Left lung (tissue), 10 donors: Measurements from ENCODE around the gene MGAT5. TPM values are rescaled to one million over a fixed set of nuclear protein-coding genes. Genes with fewer than 3 reads are reported as not detected.

Experiments used
- ATAC-seq: fragments of 200-7000 bp; cut with Tn5 transposase; one replicate; pipeline ENCODE4 v1.9.1; 2020; ENCODE audit warnings: moderate library complexity
- DNase-seq, 4 donors: peaks; one replicate each; pipeline ENCODE4 v3.0.0-alpha.2; 2013 to 2020
- H3K27ac ChIP-seq, 2 donors: fragments of 200-600 bp; sonication (generic) in 1 of 2; one replicate each; pipeline versions ENCODE4 v1.5.0 to v1.8.0; 2020 to 2021
- H3K27me3 ChIP-seq, 2 donors: fragments of 200-600 bp; sonication (generic) in 1 of 2; one replicate each; pipeline versions ENCODE4 v1.5.0 to v1.8.0; 2020 to 2021
- H3K36me3 ChIP-seq, 2 donors: fragments of 200-600 bp; sonication (generic) in 1 of 2; one replicate each; pipeline versions ENCODE4 v1.5.0 to v1.8.0; 2020 to 2021
- H3K4me1 ChIP-seq, 2 donors: fragments of 200-600 bp; one replicate each; pipeline ENCODE4 v1.8.0; 2021
- H3K4me3 ChIP-seq, 2 donors: fragments of 200-600 bp; sonication (generic) in 1 of 2; one replicate each; pipeline versions ENCODE4 v1.5.0 to v1.8.0; 2020 to 2021; ENCODE audit warnings: mild to moderate bottlenecking in 1 of 2
- H3K9me3 ChIP-seq, 2 donors: fragments of 200-600 bp; sonication (generic) in 1 of 2; one replicate each; pipeline versions ENCODE4 v1.5.0 to v1.8.0; 2020 to 2021
- CTCF ChIP-seq, 2 donors: fragments of 200-600 bp; sonication (generic) in 1 of 2; IDR thresholded peaks; one replicate each; pipeline versions ENCODE4 v1.5.0 to v1.8.0; 2021; ENCODE audit warnings: antibody characterized with exemption in 2 of 2
- intact Hi-C, 2 donors: fragments of 100-400 bp; cut with DNase I; formaldehyde crosslinking; loops; one replicate each; pipeline versions ENCODE4 v1.11.2 to v1.14.2; 2022
- polyA plus RNA-seq, 6 donors: library from polyadenylated mRNA; unstranded; fragments of 120-200 nt; gene quantifications; one replicate each; pipeline ENCODE4 v1.2.1, GENCODE V29; 2013; ENCODE audit not compliant: insufficient read length in 6 of 6
- total RNA-seq, 2 donors: library from RNA; stranded (reverse); fragmentation: NEBNext Ultra II Directional; extraction: Animal tissue kit (Norgen Biotek cat#: 25700); gene quantifications; one replicate each; pipeline ENCODE4 v1.2.1, GENCODE V29; 2021
- donor health status: DM: no; HTN: yes; CAD: no.
- donor health status: DM: no; HTN: no; CAD: no.

The MGAT5 gene
- total and polyA plus RNA-seq, 8 donors: 24.5 to 57.0 (median 28.1) TPM

DNA sequence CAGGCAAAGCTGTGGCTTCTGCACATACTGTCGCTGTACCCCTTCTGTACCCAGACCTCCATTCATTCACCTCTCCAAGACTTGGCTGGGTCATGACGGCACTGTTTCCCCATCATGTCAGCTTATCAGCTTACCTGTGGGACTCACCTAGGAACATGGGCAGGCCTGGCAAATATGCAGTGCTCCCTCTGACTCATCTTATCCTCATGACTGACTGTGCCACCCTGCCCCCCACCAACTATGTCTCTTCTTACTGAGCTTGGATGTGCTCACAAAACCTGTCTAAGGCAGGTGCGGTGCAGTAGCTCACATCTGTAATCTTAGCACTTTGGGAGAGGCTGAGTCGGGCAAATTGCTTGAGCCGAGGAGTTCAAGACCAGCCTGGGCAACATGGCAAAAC, 152.4 kb downstream of the MGAT5 start:
- H3K4me1 ChIP-seq: peaks cover 3 to 46% of the 10 kb centered on the region in 2 donors
- ATAC-seq (peak; percentile 19), DNase-seq (no peak)
- intact Hi-C loops: loop anchor here in 1 of 2 donors (10.0 kb wide), 1 partner anchor 152 kb away; the partner anchor contains the start of gene MGAT5
- H3K9me3 ChIP-seq: no peaks in the 10 kb centered on the region
- H3K36me3 ChIP-seq: peaks cover 0 to 14% of the 10 kb centered on the region in 2 donors
- TF ChIP-seq CTCF (IDR thresholded peaks at IDR 0.05): no peak
- H3K4me3 ChIP-seq: no peak overlapping the region
- no peak overlapping the region for H3K27ac ChIP-seq
- H3K27me3 ChIP-seq: no peaks in the 10 kb centered on the region

GRCh38 chr2:134406736-134407135, 152.9 kb downstream of the MGAT5 start:
- TF ChIP-seq CTCF (IDR thresholded peaks at IDR 0.05): no peak
- Histone ChIP-seq H3K36me3 (peaks cover 0 to 14% of the 10 kb centered on the region in 2 donors), H3K27ac (no peak overlapping the region), H3K27me3 (no peaks in the 10 kb centered on the region), H3K4me3 (no peak overlapping the region), H3K4me1 (peaks cover 5 to 50% of the 10 kb centered on the region in 2 donors), H3K9me3 (no peaks in the 10 kb centered on the region)
- DNase-seq: no peak
- no peak for ATAC-seq
- intact Hi-C loops: loop anchor here in 1 of 2 donors (10.0 kb wide), 1 partner anchor 152 kb away; the partner anchor contains the start of gene MGAT5

DNA sequence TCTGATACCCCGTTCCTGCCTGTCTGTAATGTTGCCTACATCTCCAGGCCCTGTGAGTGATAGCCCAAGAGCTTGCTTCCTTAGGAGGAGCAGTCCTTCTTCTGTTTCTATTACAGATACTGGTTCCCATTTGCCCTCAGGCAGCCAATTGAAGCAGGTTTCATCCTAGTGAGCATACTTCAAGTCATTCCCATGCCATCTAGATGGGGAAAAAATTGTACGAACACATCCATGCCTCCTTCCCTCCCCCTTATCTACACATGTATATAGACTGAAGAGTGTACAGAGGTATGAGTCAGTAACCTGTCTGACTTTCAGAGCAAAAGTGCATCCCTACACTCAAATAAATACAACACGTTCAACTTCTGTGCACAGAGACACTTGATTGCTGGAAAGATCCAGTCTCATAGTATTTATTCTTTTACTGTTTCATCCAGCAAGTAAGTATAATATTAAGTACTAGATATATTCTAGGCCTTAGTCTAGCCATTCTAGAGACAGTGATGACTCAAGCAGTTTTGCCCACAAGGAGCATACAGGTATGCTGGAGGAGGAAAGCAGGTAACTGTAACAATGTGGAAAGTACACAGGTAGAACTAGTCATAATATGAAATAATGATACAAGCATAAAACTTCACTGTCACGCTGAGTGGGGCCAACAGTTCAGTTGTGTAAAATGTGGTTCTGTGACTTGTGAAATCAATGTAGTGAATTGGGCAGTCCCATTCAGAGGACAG, 153.4 kb downstream of the MGAT5 start:
- DNase-seq: no peak
- no peak for TF ChIP-seq CTCF (IDR thresholded peaks at IDR 0.05)
- Histone ChIP-seq H3K4me3 (no peak overlapping the region), H3K36me3 (peaks cover 0 to 14% of the 10 kb centered on the region in 2 donors), H3K27ac (no peak overlapping the region), H3K4me1 (peaks cover 6 to 50% of the 10 kb centered on the region in 2 donors), H3K27me3 (no peaks in the 10 kb centered on the region), H3K9me3 (no peaks in the 10 kb centered on the region)
- intact Hi-C loops: loop anchor here in 1 of 2 donors (10.0 kb wide), 1 partner anchor 153 kb away; the partner anchor contains the start of gene MGAT5
- peak; percentile 12 for ATAC-seq

DNA sequence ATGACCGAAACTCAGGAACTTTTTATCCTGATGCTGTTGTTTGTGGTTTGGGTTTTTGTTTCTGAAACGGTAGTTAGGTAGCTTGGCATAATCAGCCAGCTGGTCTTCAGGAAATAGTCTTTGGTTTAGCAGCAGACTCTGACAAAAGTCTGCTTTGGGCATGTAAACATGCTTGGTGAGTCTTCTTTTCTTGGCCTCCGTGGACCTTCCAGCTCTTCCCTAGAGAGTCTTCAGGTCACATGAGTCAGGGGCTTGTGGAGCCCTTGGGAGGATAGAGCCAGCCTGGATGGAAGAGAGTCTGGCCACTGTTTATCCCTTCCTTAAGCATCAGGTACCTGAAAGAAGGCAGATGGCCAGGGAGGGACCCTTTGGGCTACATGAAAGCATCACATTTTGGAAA, 154.5 kb downstream of the MGAT5 start:
- Histone ChIP-seq H3K27ac (peak overlapping the region in 1 of 2 donors; percentile 30), H3K27me3 (no peaks in the 10 kb centered on the region), H3K4me3 (no peak overlapping the region), H3K36me3 (peaks cover 0 to 11% of the 10 kb centered on the region in 2 donors), H3K4me1 (peaks cover 6 to 46% of the 10 kb centered on the region in 2 donors), H3K9me3 (no peaks in the 10 kb centered on the region)
- TF ChIP-seq CTCF (IDR thresholded peaks at IDR 0.05): no peak
- no peak for ATAC-seq
- no peak for DNase-seq
- intact Hi-C loops: loop anchor here in 1 of 2 donors (10.0 kb wide), 1 partner anchor 154 kb away; the partner anchor contains the start of gene MGAT5

GRCh38 chr2:134408791-134409190, 154.9 kb downstream of the MGAT5 start:
- Histone ChIP-seq H3K4me3 (no peak overlapping the region), H3K27me3 (no peaks in the 10 kb centered on the region), H3K36me3 (peaks cover 0 to 10% of the 10 kb centered on the region in 2 donors), H3K4me1 (peaks cover 6 to 46% of the 10 kb centered on the region in 2 donors), H3K27ac (peak overlapping the region in 1 of 2 donors; percentile 30), H3K9me3 (no peaks in the 10 kb centered on the region)
- no peak for TF ChIP-seq CTCF (IDR thresholded peaks at IDR 0.05)
- DNase-seq: no peak
- ATAC-seq: no peak
- intact Hi-C loops: loop anchor here in 1 of 2 donors (10.0 kb wide), 1 partner anchor 154 kb away; the partner anchor contains the start of gene MGAT5
